Activated CD8-positive, alpha-beta memory T cell treated with anti-CD3 and anti-CD28 coated beads for 48 hours (primary cell): ENCODE results near the gene STX1B.
A peak's percentile ranks its signal among the peaks of the same experiment; 100 is the strongest.

Experiments
- DNase-seq, 3 experiments: peaks; one replicate each; pipeline ENCODE4 v3.0.0-alpha.2; 2020; ENCODE audit warnings: low read depth in 2 of 3, low spot score in 2 of 3

The STX1B gene

DNA sequence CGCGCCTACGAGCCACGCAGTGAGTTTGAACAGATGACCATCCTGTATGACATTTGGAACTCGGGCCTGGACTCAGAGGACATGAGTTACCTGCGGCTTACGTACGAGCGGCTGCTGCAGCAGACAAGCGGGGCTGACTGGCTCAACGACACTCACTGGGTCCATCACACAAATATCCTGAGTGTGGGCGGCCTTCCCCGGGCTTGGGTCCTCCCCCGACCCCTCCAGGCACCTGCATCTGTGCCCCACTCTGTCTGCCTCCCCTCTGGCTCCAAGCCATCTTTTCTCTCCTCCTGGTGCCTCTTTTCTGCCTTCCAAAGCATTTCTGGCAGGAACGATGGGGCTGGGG lies 30.4 kb downstream of the STX1B start:
- no peak for DNase-seq

- no peak for DNase-seq
Observed at GRCh38 chr16:30979170-30980022, 31.0 kb downstream of the STX1B start.

DNA sequence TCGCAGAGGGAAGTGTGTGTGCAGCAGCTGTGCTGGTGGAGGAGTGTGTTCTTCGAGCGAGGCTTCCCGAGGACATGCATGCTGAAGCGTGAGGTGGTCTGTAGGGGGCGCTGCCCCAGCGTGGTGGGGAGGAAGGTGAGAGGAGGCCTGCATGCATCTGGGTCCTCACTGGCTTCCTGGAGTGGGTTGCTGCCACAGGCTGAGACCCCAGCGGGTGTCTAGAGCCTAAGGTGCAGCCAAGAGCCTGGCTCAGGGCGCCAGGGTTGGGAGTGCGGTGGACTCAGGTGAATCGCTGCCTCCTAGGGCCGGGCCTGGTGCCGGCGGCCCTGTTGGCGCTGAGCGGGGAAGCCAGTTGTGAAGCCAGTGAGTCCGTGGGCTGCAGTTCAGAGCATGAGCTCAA lies 32.9 kb downstream of the STX1B start:
- DNase-seq, result no peak

GRCh38 chr16:30976486-30976885 lies 34.0 kb downstream of the STX1B start:
- DNase-seq, result no peak

DNA sequence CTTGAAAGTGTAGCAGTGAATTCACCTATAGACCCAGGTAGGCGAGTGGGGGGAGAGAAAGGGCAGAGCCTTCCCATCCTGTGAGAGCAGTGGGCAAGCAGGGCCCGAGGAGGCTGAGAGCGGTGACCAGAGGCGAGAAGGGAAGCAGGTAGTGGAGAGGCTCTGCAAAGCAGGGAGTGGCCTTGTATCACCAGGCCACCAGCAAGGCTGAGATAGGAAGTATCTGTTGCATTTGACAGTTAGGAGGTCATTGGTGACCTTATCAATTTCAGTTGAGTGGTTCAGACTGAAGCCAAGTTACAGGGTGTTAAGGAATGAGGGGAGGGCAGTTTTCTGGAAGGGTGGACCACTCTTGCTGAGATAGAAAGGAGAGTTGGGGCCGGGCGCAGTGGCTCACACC lies 36.1 kb downstream of the STX1B start:
- DNase-seq, result no peak

GRCh38 chr16:30972872-30973271 lies 37.6 kb downstream of the STX1B start:
- DNase-seq, result no peak

GRCh38 chr16:30971298-30971697 lies 39.1 kb downstream of the STX1B start:
- DNase-seq, result no peak

DNA sequence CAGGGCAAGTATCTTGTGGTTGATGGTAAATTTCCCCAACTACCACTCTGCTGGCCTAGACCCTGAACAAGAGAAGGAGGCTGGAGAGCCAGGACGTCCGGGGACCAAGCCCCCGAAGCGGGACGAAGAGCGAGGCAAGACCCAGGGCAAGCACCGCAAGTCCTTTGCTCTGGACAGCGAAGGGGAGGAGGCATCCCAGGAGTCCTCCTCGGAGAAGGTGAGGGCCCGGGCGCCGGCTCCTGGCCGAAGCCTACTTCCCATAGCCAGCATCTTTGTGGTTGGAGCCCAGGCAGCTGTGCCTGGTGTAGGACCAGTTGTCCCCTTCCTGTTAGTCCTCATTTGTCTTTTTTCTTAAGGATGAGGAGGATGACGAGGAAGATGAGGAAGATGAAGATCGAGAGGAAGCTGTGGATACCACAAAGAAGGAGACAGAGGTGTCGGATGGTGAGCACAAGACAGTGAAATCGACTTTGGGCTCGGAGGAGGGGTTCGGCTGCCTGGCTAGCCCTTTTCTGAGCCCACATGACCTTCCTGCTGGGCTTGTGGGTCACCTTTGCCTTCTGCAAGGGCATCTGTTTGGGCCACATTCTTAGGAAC lies 41.1 kb downstream of the STX1B start:
- DNase-seq, result no peak

- DNase-seq, result no peak
Observed at GRCh38 chr16:30967795-30968194, 42.6 kb downstream of the STX1B start.

- DNase-seq, result no peak
Observed at GRCh38 chr16:30966033-30966619, 44.3 kb downstream of the STX1B start.

- DNase-seq, result no peak
Observed at GRCh38 chr16:30965436-30965835, 45.0 kb downstream of the STX1B start.

- no peak for DNase-seq
Observed at GRCh38 chr16:30964574-30965226, 45.7 kb downstream of the STX1B start.

DNA sequence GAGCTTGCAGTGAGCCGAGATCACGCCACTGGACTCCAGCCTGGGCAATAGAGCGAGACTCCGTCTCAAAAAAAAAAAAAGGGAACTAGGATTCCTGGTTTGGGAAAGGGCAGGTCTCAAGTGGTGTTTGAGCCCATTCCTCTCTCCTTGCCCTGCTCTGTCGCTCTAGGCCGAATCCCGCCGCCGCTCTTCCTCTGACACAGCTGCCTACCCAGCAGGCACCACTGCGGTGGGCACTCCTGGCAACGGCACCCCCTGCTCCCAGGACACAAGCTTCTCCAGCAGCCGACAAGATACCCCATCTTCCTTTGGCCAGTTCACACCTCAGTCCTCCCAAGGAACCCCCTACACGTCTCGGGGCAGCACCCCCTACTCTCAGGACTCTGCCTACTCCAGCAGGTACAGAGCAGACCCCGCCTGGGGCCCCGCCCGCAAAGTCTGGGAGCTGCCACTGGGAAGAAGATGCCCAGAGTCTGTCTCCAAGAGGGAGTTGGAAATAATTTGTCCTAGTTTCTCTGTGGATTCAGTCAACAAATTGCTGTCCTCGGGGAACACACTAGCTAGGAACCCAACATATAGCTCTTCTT lies 46.4 kb downstream of the STX1B start:
- DNase-seq, result no peak

DNA sequence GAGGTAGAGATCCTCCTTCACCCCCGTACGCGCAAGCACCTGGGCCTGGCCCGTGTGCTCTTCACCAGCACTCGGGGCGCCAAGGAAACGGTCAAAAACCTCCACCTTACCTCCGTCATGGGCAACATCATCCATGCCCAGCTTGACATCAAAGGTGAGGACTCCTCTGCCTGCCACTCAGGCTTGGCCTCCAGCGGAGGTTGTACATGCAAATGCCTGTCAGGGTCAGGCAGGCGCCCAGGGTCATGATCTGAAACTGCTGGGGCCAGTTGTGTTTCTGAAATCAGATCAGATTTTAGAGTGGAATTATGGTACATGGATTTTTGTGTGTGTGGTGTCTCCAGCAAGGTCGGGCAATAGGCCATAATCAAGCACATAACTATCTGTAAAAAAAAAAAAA lies 49.1 kb downstream of the STX1B start:
- no peak for DNase-seq

DNA sequence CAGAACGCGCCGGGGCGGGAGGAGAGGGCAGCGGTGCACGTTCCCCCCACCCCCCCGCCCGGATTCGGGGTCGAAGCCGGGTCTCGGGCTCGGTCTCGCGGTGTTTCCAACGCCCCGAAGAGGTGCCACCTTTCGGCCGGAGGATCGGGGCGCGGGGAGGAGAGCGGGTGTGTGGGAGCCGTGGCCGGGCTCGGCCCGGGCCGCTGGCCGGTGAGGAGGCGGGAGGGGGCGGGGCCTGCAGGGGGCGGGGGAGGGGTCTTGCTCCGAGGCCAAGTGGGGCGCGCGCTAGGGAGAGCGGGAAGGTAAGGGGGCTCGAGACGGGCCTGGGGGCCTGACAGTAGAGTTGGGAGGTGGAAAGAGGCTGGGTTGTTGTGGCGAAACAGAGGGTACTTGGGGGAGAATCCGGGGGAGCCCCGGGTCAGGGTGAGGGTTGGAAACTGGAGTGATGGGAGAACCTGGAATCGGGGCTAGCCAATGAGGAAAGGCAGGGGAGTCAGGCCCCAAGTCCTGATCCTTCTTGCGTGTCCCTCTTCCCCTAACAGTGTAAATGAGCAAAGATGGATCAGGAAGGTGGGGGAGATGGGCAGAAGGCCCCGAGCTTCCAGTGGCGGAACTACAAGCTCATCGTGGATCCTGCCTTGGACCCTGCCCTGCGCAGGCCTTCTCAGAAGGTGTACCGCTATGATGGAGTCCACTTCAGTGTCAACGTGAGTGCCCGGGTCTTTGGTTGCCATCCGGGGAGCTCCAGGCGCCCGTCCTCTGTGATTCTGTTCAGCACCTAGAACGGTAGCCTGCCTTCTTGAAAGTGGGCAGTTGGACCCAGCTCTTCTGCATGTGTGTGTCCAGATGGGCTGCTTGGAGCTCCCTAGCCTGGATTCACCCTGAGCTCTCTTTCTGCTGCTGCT lies 52.0 kb downstream of the STX1B start:
- DNase-seq, result no peak

- peak; percentile 89 to 97 (median 95) for DNase-seq
Observed at GRCh38 chr16:30957456-30958174, 52.8 kb downstream of the STX1B start, which contains the start of gene SETD1A. Gene SETD1A (plus strand): TSS chr16:30957754. CDS start chr16:30958732, 978 bp downstream.

DNA sequence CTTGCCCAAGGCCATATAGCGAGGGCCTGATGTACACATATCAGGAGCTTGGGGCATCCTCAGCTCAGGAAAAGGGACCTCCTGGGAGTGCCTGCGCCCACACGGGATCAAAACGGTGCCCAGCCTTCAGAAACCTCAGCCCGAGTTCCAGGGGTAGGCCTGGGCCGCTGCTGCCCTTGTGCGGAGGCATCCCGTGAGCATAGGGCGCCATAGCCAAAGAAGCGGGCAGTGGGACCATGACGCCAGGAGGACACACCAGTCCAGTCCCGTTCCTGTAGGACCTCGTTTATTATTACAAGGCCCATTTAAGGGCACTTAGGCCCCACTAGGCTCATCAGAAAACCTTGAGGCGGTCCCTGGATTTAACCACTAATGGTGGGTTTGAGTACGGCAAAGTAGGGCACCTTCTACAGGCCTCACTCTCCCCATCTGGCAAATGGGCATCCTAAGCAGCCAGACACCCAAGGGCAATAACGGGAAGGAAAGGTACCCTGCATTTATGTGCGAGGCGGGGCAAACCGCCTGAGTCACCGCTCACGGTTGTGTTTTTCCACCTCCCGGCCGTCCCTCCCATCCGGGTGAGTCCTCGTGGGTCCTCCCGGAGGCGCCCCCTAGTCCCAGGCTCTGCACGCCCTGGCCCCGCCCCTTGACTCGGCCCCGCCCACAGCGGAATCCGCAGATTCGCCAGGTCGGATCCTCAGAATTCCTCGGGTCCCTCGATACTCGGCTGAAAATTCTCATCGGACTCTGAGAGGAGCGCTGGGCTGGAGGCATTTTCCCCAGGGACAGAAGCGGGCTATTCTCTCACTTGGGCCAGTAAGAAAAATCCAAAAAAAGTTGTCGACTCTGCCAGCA lies 53.6 kb downstream of the STX1B start:
- peak; percentile 80 to 93 (median 86) for DNase-seq

DNA sequence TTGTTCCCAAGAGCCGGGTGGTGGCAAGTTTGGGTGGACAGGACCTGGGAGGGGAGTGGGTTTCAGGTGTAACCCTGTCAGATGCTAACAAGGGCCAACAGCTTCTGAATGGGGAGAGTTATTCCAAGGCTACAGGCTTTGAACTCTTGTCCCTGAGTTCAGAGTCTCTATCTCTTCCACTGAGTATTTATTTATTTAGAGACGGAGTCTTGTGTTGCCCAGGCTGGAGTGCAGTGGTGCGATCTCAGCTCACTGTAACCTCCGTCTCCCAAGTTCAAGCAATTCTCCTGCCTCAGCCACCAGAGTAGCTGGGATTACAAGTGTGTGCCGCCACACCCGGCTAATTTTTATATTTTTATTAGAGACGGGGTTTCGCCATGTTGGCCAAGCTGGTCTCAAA lies 55.4 kb downstream of the STX1B start:
- DNase-seq, result no peak
